ENCODE results near the gene BPIFB3. TPM values are rescaled to one million over a fixed set of nuclear protein-coding genes. Genes with fewer than 3 reads are reported as not detected.

Gene BPIFB3
- total and polyA plus RNA-seq, 2 donors, result not detected

- WGBS, result 69% methylated on average over 4 of the region's 4 CpGs
- DNase-seq (ENCODE audit: extremely low spot score), result no peak
- Histone ChIP-seq H3K4me1 (ENCODE audit: insufficient read depth) (no peaks in the 10 kb centered on the region), H3K36me3 (ENCODE audit: insufficient read depth) (no peaks in the 10 kb centered on the region), H3K27ac (ENCODE audit: low read depth) (no peak overlapping the region), H3K4me3 (ENCODE audit: low read depth, low read length) (no peak overlapping the region)
These were observed 31.4 kb upstream of the BPIFB3 start for GRCh38 chr20:33022289-33022688.

- H3K27ac ChIP-seq (ENCODE audit: low read depth), result no peak overlapping the region
- no peak for DNase-seq (ENCODE audit: extremely low spot score)
- H3K4me3 ChIP-seq (ENCODE audit: low read depth, low read length), result no peak overlapping the region
- WGBS, result 89% methylated on average over 7 of the region's 7 CpGs
- no peaks in the 10 kb centered on the region for H3K4me1 ChIP-seq (ENCODE audit: insufficient read depth)
- no peaks in the 10 kb centered on the region for H3K36me3 ChIP-seq (ENCODE audit: insufficient read depth)
These were observed 30.8 kb upstream of the BPIFB3 start for GRCh38 chr20:33022694-33023438.

GRCh38 chr20:33023439-33024242 lies 30.1 kb upstream of the BPIFB3 start:
- Histone ChIP-seq H3K4me1 (ENCODE audit: insufficient read depth) (no peaks in the 10 kb centered on the region), H3K27ac (ENCODE audit: low read depth) (no peak overlapping the region), H3K4me3 (ENCODE audit: low read depth, low read length) (no peak overlapping the region), H3K36me3 (ENCODE audit: insufficient read depth) (no peaks in the 10 kb centered on the region)
- DNase-seq (ENCODE audit: extremely low spot score), result no peak
- WGBS, result 66% methylated on average over 6 of the region's 6 CpGs

- WGBS, result 33% methylated on average over 1 of the region's 1 CpG
- Histone ChIP-seq H3K4me3 (ENCODE audit: low read depth, low read length) (no peak overlapping the region), H3K36me3 (ENCODE audit: insufficient read depth) (no peaks in the 10 kb centered on the region), H3K4me1 (ENCODE audit: insufficient read depth) (no peaks in the 10 kb centered on the region), H3K27ac (ENCODE audit: low read depth) (no peak overlapping the region)
- no peak for DNase-seq (ENCODE audit: extremely low spot score)
These were observed 29.5 kb upstream of the BPIFB3 start for GRCh38 chr20:33024243-33024560.

GRCh38 chr20:33024609-33025317 lies 28.9 kb upstream of the BPIFB3 start:
- Histone ChIP-seq H3K4me3 (ENCODE audit: low read depth, low read length) (no peak overlapping the region), H3K4me1 (ENCODE audit: insufficient read depth) (no peaks in the 10 kb centered on the region), H3K36me3 (ENCODE audit: insufficient read depth) (no peaks in the 10 kb centered on the region), H3K27ac (ENCODE audit: low read depth) (no peak overlapping the region)
- 62% methylated on average over 5 of the region's 5 CpGs for WGBS
- DNase-seq (ENCODE audit: extremely low spot score), result no peak

GRCh38 chr20:33025318-33025876 lies 28.3 kb upstream of the BPIFB3 start:
- WGBS, result 57% methylated on average over 9 of the region's 9 CpGs
- no peak for DNase-seq (ENCODE audit: extremely low spot score)
- H3K4me1 ChIP-seq (ENCODE audit: insufficient read depth), result no peaks in the 10 kb centered on the region
- H3K4me3 ChIP-seq (ENCODE audit: low read depth, low read length), result no peak overlapping the region
- no peaks in the 10 kb centered on the region for H3K36me3 ChIP-seq (ENCODE audit: insufficient read depth)
- no peak overlapping the region for H3K27ac ChIP-seq (ENCODE audit: low read depth)

- Histone ChIP-seq H3K4me3 (ENCODE audit: low read depth, low read length) (no peak overlapping the region), H3K27ac (ENCODE audit: low read depth) (no peak overlapping the region), H3K36me3 (ENCODE audit: insufficient read depth) (no peaks in the 10 kb centered on the region), H3K4me1 (ENCODE audit: insufficient read depth) (no peaks in the 10 kb centered on the region)
- WGBS, result 66% methylated on average over 5 of the region's 5 CpGs
- DNase-seq (ENCODE audit: extremely low spot score), result no peak
These were observed 27.5 kb upstream of the BPIFB3 start for GRCh38 chr20:33026072-33026778.

- H3K4me1 ChIP-seq (ENCODE audit: insufficient read depth), result no peaks in the 10 kb centered on the region
- no peak overlapping the region for H3K27ac ChIP-seq (ENCODE audit: low read depth)
- no peak for DNase-seq (ENCODE audit: extremely low spot score)
- no peaks in the 10 kb centered on the region for H3K36me3 ChIP-seq (ENCODE audit: insufficient read depth)
- H3K4me3 ChIP-seq (ENCODE audit: low read depth, low read length), result no peak overlapping the region
- 78% methylated on average over 10 of the region's 10 CpGs for WGBS
These were observed 26.6 kb upstream of the BPIFB3 start for GRCh38 chr20:33026779-33027759.

- no peak for DNase-seq (ENCODE audit: extremely low spot score)
- no peaks in the 10 kb centered on the region for H3K4me1 ChIP-seq (ENCODE audit: insufficient read depth)
- 78% methylated on average over 12 of the region's 12 CpGs for WGBS
These were observed 25.6 kb upstream of the BPIFB3 start for GRCh38 chr20:33027769-33028751.

GRCh38 chr20:33028875-33029274 lies 24.8 kb upstream of the BPIFB3 start:
- DNase-seq (ENCODE audit: extremely low spot score), result no peak
- Histone ChIP-seq H3K4me3 (ENCODE audit: low read depth, low read length) (no peak overlapping the region), H3K4me1 (ENCODE audit: insufficient read depth) (no peaks in the 10 kb centered on the region), H3K27ac (ENCODE audit: low read depth) (no peak overlapping the region), H3K36me3 (ENCODE audit: insufficient read depth) (no peaks in the 10 kb centered on the region)
- whole genome bisulfite sequencing, result 67% methylated on average over 7 of the region's 7 CpGs

More at GRCh38 chr20:33027769-33028751, 25.6 kb upstream of the BPIFB3 start:
- H3K36me3 ChIP-seq (ENCODE audit: insufficient read depth), result no peaks in the 10 kb centered on the region
- H3K4me3 ChIP-seq (ENCODE audit: low read depth, low read length), result no peak overlapping the region
- no peak overlapping the region for H3K27ac ChIP-seq (ENCODE audit: low read depth)

- 79% methylated on average over 9 of the region's 9 CpGs for WGBS
- H3K4me1 ChIP-seq (ENCODE audit: insufficient read depth), result no peaks in the 10 kb centered on the region
These were observed 23.6 kb upstream of the BPIFB3 start for GRCh38 chr20:33030076-33030475.

More at GRCh38 chr20:33030076-33030475, 23.6 kb upstream of the BPIFB3 start:
- Histone ChIP-seq H3K4me3 (ENCODE audit: low read depth, low read length) (no peak overlapping the region), H3K27ac (ENCODE audit: low read depth) (no peak overlapping the region), H3K36me3 (ENCODE audit: insufficient read depth) (no peaks in the 10 kb centered on the region)
- DNase-seq (ENCODE audit: extremely low spot score), result no peak
